HepG2 (cell line): ENCODE results near the gene FSD2. TPM values are rescaled to one million over a fixed set of nuclear protein-coding genes. Genes with fewer than 3 reads are reported as not detected.

Experiments
- GLMP ChIP-seq: sonication (generic); formaldehyde crosslinking; IDR thresholded peaks from 2 replicates; pipeline ENCODE4 v1.9.0; 2021; ENCODE audit warnings: missing genetic modification reagents, mild to moderate bottlenecking, borderline replicate concordance
- MXD4 ChIP-seq: IDR thresholded peaks from 2 replicates; pipeline ENCODE4 v1.6.1; 2016; ENCODE audit warnings: mild to moderate bottlenecking, missing biosample characterization, missing genetic modification reagents
- SSRP1 ChIP-seq: IDR thresholded peaks from 2 replicates; pipeline ENCODE4 v1.6.1; 2016; ENCODE audit warnings: control low read depth
- THAP7 ChIP-seq: sonication (generic); formaldehyde crosslinking; IDR thresholded peaks from 2 replicates; pipeline ENCODE4 v1.8.1; 2023; ENCODE audit warnings: mild to moderate bottlenecking, missing genetic modification reagents
- THAP9 ChIP-seq: sonication (generic); formaldehyde crosslinking; IDR thresholded peaks from 2 replicates; pipeline ENCODE4; 2020; ENCODE audit warnings: missing genetic modification reagents, mild to moderate bottlenecking, borderline replicate concordance
- ZBED4 ChIP-seq: sonication (generic); formaldehyde crosslinking; IDR thresholded peaks from 2 replicates; pipeline ENCODE4 v1.4.0; 2020; ENCODE audit warnings: missing genetic modification reagents, borderline replicate concordance
- ZNF230 ChIP-seq: sonication (generic); formaldehyde crosslinking; IDR thresholded peaks from 2 replicates; pipeline ENCODE4 v1.4.0; 2020; ENCODE audit warnings: mild to moderate bottlenecking, missing genetic modification reagents
- ZNF329 ChIP-seq: sonication (generic); formaldehyde crosslinking; IDR thresholded peaks from 2 replicates; pipeline ENCODE4 v1.9.0; 2021; ENCODE audit warnings: low read depth, mild to moderate bottlenecking, missing genetic modification reagents
- ZNF576 ChIP-seq: sonication (generic); formaldehyde crosslinking; IDR thresholded peaks from 2 replicates; pipeline ENCODE4 v1.4.0; 2020; ENCODE audit warnings: mild to moderate bottlenecking, missing genetic modification reagents
- ZNF740 ChIP-seq: sonication (generic); formaldehyde crosslinking; IDR thresholded peaks from 2 replicates; pipeline ENCODE4 v1.4.0; 2020; ENCODE audit warnings: missing genetic modification reagents
- ZNF883 ChIP-seq: sonication (generic); formaldehyde crosslinking; IDR thresholded peaks from 2 replicates; pipeline ENCODE4 v1.5.1; 2020; ENCODE audit warnings: mild to moderate bottlenecking, missing genetic modification reagents; ENCODE audit errors: not compliant biosample characterization
- ZSCAN5A ChIP-seq: sonication (generic); formaldehyde crosslinking; IDR thresholded peaks from 2 replicates; pipeline ENCODE4 v1.8.0; 2022; ENCODE audit warnings: mild to moderate bottlenecking, missing genetic modification reagents, borderline replicate concordance
- ZXDC ChIP-seq: sonication (generic); formaldehyde crosslinking; IDR thresholded peaks from 2 replicates; pipeline ENCODE4 v1.5.0; 2020; ENCODE audit warnings: mild to moderate bottlenecking, missing genetic modification reagents
- polyA plus RNA-seq, 8 experiments: library from polyadenylated mRNA; depleted of rRNA in 3 of 8; stranded (reverse) in 7 of 8; unstranded in 1 of 8; fragments of >200 nt; fragmentation: Illumina TruSeq in 4 of 8; extraction: Trizol in 4 of 8; gene quantifications; 2 replicates each; pipeline versions ENCODE4 v1.2.1 to v1.2.3, GENCODE V29; 2011 to 2016; ENCODE audit warnings: low read depth in 4 of 8, missing spikeins in 1 of 8, mixed read lengths in 1 of 8; ENCODE audit not compliant: insufficient read depth in 1 of 8
- total RNA-seq, 5 experiments: library from RNA; depleted of rRNA; stranded (reverse); fragments of >200 nt; fragmentation: Illumina TruSeq; extraction: Trizol; gene quantifications; 2 replicates each; pipeline ENCODE4 v1.2.3, GENCODE V29; 2016; ENCODE audit warnings: low read depth in 1 of 5

FSD2 gene
- total and polyA plus RNA-seq, 2 of the 13 experiments (the other 11 are each of a cell fraction or from before 2014, with no cell fraction given): not detected

GRCh38 chr15:82709421-82710207 lies 96.3 kb downstream of the FSD2 start, which contains the start of gene AP3B2 (continued):
- TF ChIP-seq THAP7 (CRISPR knock-in tag): no peak
- no peak for TF ChIP-seq ZBED4 (CRISPR knock-in tag)
- no peak for TF ChIP-seq ZNF576 (CRISPR knock-in tag)
- peak; percentile 50; the same call in 1 of the 2 replicates for TF ChIP-seq MXD4
- TF ChIP-seq ZNF329 (CRISPR knock-in tag): 0 out of 2 replicates have a peak, but pooled peaks have one; percentile 38
- TF ChIP-seq GLMP (CRISPR knock-in tag): no peak
- TF ChIP-seq SSRP1: no peak
- TF ChIP-seq ZNF740: no peak
- no peak for TF ChIP-seq THAP9 (CRISPR knock-in tag)
- TF ChIP-seq ZNF883: no peak
- TF ChIP-seq ZNF230 (CRISPR knock-in tag): peak; percentile 76; the same call in 1 of the 2 replicates
- TF ChIP-seq ZSCAN5A (CRISPR knock-in tag): no peak
- TF ChIP-seq ZXDC (CRISPR knock-in tag): no peak
